ENCODE data around the gene IGSF3.

- TF ChIP-seq, protein P1, sequence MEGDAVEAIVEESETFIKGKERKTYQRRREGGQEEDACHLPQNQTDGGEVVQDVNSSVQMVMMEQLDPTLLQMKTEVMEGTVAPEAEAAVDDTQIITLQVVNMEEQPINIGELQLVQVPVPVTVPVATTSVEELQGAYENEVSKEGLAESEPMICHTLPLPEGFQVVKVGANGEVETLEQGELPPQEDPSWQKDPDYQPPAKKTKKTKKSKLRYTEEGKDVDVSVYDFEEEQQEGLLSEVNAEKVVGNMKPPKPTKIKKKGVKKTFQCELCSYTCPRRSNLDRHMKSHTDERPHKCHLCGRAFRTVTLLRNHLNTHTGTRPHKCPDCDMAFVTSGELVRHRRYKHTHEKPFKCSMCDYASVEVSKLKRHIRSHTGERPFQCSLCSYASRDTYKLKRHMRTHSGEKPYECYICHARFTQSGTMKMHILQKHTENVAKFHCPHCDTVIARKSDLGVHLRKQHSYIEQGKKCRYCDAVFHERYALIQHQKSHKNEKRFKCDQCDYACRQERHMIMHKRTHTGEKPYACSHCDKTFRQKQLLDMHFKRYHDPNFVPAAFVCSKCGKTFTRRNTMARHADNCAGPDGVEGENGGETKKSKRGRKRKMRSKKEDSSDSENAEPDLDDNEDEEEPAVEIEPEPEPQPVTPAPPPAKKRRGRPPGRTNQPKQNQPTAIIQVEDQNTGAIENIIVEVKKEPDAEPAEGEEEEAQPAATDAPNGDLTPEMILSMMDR (IDR thresholded peaks at IDR 0.05; ENCODE audit: low read depth, low read length): no peak
- TF ChIP-seq POLR2A (IDR thresholded peaks at IDR 0.05; ENCODE audit: extremely low read depth, insufficient read length) (no peak), MAX (IDR thresholded peaks at IDR 0.05; ENCODE audit: low read depth, low read length) (no peak), MYC (IDR thresholded peaks at IDR 0.05; ENCODE audit: low read depth, low read length) (no peak)
Measured at GRCh38 chr1:116697548-116698243, 30.2 kb upstream of the IGSF3 start.
